NCI-H510A (cell line): Measurements from ENCODE around the gene BRCA1.
"Not testable (repeated sequence)": the region's sequence is repeated elsewhere in the genome, so short reads cannot be mapped to it uniquely, and the experiment has no call there.

Source experiments
- DNase-seq: peaks from one replicate; lab custom pipeline; 2025; lab: John Stamatoyannopoulos, UW

The BRCA1 gene

DNA sequence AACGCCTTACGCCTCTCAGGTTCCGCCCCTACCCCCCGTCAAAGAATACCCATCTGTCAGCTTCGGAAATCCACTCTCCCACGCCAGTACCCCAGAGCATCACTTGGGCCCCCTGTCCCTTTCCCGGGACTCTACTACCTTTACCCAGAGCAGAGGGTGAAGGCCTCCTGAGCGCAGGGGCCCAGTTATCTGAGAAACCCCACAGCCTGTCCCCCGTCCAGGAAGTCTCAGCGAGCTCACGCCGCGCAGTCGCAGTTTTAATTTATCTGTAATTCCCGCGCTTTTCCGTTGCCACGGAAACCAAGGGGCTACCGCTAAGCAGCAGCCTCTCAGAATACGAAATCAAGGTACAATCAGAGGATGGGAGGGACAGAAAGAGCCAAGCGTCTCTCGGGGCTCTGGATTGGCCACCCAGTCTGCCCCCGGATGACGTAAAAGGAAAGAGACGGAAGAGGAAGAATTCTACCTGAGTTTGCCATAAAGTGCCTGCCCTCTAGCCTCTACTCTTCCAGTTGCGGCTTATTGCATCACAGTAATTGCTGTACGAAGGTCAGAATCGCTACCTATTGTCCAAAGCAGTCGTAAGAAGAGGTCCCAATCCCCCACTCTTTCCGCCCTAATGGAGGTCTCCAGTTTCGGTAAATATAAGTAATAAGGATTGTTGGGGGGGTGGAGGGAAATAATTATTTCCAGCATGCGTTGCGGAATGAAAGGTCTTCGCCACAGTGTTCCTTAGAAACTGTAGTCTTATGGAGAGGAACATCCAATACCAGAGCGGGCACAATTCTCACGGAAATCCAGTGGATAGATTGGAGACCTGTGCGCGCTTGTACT, at the start of gene BRCA1:
TSS of gene BRCA1 (minus strand) at position 232 of the 834 bp plus-strand sequence. CDS start 1,268 bp downstream, outside the sequence.
- peak; percentile 99 for DNase-seq

DNA sequence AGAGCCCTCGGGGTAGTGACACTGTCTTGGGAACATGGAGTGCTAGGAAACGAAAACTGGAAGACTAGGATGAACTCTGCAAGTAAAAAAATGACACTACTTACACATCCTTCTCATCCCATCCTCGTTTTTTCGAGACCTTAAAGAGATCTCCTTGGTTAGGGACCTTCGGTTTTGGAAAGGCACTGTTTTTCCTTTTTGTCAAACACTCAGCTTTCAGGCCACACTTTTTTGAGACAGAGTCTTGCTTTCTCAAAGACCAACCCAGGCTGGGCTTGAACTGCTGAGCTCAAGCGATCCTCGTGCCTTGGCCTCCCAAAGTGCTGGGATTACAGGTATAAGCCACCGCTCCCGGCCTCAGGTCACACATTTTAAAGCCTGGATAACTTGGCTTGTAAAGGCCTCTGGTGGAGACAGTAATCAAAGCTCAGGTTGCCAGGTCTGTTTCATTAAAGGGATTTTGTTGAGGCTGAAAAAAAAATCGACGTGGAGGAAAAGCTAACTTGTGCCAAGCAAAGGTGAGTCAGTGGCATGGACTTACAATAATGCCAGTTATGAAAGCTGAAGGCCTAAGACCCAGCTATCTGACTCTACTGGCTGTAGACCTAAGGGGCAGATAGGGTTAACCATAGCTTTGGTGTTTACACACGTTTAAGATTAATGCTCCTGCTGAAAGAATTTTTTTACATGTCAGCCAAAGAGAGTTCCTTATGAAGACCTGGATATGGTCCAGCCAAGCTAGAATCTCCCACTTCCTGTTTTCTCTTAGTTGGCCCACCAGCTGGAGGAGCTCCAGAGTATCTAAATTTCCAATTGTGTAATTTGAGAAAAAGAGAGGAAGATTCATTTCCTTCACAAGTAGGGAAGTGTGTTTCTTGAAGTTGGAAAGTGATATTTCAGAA, 46.7 kb upstream of the BRCA1 start:
- no peak for DNase-seq

DNA sequence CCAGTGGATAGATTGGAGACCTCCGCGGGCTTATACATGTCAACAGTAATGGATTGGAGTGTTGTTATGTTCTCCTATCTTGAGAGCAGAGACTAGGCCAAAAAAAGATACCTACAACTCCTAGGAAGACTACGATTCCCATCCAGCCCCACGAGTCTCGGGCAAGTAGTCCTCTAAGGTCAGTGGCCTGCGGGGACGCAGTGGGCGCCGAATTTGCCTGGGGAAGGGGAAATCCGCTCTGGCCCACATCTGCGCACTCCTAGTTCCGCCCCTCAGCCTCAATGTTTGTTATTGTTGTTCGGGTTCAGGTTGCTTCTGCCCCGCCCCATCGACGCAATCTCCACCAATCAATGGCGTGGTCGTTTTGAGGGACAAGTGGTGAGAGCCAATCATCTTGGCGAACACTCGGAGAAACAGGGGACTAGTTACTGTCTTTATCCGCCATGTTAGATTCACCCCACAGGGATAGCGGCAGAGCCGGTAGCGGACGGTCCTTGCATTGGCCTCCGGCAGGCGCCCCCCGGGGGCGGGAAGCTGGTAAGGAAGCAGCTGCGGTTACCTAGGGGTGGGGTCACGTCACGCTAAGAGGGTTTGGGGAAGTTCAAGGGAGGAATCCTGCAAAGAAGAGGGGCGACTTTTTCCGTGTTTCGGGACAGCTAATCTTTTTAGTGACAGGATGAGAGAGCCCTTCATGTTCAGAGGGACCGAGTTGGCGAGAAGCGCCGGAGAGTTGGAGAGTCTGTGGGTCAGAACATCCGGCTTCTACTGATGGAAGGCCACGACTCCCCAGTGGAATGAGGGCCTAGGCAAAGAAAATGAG, 45.8 kb upstream of the BRCA1 start, which contains the start of gene NBR1:
TSS of gene NBR1 (plus strand) at position 449 of the 820 bp plus-strand sequence. CDS start 4,586 bp downstream, outside the sequence.
- DNase-seq = peak; percentile 96

DNA sequence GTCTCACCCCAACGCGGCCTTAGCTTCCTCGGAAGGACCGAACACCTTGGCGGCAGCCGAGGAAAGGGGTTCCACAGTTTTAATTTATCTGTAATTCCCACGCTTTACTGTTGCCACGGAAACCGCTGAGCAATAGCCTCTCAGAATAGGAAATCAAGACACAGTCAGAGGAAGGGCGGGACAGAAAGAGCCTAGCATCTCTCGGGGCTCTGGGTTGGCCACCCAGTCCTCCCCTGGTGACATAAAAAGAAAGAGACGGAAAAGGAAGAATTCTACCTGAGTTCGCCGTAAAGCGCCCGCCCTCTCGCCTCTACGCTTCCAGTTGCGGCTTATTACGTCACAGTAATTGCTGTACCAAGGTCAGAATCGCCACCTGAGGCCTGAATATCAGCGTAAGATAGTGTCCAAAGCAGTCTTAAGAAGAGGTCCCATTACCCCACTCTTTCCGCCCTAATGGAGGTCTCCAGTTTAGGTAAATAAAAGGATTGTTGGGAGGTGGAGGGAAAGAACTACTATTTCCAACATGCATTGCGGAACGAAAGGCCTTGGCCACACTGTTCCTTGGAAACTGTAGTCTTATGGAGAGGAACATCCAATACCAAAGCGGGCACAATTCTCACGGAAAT, 45.1 kb upstream of the BRCA1 start:
- DNase-seq = peak; percentile 95

DNA sequence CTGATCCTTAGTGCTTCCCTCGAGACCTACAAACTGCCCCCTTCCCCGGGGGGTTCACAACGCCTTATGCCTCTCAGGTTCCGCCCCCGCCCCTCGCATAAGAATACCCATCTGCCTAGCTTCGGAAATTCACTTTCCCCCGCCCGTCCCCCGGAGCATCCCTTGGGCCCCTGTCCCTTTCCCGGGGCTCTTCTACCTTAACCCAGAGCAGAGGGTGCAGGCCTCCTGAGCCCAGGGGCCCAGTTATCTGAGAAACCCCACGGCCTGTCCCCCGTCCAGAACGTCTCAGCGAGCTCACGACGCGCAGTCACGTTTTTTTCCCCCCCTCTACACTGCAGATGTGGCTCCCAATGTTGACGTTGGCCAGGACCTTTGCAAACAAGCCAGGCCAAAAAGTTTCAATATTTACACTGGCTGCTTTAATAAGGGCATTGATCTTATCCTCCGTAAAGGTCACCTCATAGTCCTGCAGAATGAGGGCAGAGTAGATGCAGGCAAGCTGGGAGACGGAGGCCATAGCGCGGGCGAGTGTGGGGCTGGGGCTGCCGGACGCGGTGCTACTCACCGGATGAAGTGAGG, 44.5 kb upstream of the BRCA1 start:
- DNase-seq = no peak

DNA sequence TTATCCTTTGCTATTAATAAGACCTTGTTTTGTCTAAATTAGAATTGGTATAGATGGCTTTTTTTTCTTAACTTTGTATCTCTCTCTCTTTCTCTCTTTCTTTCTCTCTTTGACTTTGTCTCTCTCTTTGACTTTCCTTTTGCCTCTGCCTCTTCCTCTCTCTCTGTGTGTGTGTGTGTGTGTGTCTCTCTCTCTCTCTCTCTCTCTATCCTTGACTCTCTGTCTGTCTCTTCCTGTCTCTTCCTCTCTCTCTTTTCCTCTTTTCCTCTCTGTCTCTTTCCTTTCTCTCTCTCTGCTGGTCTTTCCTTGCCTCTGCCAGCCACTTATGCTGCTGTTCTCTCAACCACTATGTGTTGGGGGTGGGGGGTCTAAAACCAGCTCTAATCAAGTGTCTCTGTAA, 40.8 kb upstream of the BRCA1 start:
- not testable (repeated sequence) for DNase-seq

DNA sequence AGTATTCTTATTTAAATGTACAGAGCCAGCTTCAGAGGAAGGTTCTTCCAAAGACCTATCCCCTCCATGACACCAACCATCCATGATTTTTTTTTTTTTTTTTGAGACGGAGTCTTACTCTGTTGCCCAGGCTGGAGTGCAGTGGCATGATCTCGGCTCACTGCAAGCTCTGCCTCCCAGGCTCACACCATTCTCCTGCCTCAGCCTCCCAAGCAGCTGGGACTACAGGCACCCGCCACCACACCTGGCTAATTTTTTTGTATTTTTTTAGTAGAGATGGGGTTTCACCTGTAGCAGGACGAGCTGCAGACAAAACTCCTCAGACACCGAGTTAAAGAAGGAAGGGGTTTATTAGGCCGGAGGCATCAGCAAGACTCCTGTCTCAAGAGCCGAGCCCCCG, 34.8 kb upstream of the BRCA1 start:
- not testable (repeated sequence) for DNase-seq

DNA sequence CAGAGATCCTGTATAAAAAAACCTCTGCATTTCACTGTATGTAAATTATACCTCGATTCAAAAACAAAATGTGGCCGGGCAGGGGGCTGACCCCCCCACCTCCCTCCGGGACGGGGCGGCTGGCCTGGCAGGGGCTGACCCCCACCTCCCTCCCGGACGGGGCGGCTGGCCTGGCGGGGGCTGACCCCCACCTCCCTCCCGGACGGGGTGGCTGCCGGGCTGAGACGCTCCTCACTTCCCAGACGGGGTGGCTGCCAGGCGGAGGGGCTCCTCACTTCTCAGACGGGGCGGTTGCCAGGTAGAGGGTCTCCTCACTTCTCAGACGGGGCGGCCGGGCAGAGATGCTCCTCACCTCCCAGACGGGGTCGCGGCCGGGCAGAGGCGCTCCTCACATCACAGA, 34.1 kb upstream of the BRCA1 start:
- not testable (repeated sequence) for DNase-seq

DNA sequence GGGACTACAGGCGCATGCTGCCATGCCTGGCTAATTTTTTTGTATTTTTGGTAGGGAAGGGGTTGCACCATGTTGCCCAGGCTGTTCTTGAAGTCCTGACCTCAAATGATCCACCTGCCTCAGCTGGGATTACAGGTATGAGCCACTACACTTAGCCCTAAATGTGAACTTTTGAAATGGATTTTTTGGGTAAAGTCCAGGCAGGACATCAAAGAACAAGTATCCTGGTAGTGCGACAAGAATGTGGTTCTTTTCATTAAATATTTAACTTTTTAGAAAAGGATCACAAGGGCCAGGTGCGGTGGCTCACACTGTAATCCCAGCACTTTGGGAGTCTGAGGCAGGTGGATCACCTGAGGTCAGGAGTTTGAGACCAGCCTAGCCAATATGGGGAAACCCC, 30.5 kb upstream of the BRCA1 start:
- DNase-seq = no peak

DNA sequence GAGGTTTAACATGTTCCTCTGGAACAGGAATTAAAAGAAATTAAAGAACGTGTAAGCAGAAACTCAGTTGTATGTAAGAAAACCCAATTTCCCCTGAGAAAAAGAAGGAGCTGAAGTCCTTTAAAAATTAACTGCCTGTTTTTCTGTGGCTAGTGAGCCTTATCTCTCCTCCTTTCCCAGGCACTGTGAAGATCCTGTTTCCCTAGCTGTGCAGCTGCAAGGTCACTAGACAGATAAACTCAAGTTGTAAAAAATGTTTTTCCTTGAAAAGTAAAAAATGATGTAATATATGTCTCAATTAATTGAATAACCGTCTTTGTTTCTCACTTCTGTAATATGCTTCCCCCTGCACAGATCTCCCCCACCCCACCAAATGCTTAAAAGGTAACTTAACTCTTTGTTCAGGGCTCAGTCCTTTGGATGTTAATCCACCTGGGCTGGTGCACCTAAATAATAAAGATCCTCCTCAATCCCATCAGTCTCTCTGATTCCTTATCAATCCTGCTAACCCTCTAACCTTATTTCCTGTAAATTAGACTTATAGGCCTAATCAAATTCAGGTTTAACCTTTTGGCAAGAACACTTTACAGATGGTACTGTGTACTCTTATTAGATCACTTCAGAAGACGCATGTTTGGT, 28.2 kb upstream of the BRCA1 start:
- DNase-seq = not testable (repeated sequence)

DNA sequence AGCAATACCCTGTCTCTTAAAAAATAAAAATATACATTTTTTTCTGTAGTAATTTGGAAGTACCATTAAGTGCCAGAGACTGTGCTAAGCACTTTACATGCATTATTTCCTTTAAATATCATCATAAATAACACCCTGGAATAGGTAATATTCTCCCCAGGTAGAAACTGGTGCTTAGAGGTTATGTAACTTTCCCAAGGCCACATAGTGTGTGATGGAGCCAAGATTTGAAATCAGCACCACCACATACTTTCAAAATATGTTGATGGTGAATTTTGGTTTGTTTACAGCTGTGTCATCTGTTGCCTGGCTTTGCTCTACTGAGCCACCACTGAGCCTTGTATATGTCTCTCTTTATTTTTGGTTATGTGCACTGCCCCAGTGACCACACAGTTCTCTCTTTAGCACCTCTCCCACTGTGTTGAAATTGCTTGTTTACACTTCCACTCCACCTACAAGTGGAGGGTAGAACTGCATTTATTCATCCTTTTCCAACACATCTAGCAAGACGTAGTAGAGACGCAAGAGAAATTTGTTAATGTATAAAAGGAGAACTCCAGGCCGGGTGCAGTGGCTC, 26.8 kb upstream of the BRCA1 start:
- DNase-seq = no peak

DNA sequence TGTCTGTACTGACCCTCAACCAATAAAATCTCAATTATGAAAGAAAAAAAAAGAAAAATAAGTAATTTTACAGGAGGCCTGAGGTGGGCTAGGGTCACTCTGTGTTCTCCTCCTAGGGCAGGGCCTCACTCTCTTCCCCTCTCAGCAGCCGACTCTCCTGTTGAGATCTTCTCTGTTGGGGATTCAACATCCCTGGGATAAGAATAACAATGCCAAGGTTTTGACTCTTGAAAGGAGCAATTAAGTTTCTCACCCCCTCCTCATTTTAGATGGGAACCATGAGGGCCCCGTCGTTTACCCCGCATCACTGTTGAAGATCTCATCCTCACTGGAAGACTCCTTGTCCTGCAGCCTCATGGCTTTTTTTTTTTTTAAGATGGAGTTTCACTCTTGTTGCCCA, 21.5 kb upstream of the BRCA1 start:
- DNase-seq = no peak

DNA sequence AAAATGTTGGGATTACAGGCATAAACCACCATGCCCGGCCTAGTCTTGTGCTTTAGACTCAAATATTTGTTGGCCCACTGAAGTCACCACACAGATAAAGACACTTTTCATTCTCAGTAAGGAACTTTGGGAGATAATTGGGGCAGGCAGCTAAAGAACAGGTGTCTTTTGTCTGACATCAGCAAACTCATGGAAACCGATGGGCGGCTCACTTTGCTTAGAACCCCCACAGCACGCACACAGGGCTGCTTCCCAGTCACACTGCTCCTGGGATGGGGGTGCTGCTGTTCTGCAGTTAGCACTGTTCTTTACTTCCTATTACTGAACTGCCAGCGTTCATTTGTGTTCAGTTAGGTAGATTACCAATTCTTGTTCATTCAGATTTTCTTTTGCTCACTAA, 18.0 kb upstream of the BRCA1 start:
- no peak for DNase-seq

DNA sequence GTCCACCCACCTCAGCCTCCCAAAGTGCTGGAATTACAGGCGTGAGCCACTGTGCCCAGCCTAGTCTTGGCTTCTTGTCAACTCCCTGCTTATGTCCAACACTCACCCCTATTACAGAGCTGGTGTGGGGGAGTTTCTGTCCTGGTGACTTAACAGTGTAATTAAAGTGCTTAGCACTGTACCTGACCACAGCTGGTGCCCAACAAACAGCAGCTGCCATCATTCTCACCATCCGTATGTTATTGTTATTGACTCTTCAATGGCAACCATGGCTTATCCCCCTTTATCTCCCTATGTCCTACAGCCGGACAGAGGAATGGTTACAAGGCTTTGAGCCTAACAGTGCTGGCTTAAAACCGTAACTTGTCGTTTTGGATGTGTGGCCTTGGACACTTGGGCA, 17.0 kb upstream of the BRCA1 start:
- no peak for DNase-seq

DNA sequence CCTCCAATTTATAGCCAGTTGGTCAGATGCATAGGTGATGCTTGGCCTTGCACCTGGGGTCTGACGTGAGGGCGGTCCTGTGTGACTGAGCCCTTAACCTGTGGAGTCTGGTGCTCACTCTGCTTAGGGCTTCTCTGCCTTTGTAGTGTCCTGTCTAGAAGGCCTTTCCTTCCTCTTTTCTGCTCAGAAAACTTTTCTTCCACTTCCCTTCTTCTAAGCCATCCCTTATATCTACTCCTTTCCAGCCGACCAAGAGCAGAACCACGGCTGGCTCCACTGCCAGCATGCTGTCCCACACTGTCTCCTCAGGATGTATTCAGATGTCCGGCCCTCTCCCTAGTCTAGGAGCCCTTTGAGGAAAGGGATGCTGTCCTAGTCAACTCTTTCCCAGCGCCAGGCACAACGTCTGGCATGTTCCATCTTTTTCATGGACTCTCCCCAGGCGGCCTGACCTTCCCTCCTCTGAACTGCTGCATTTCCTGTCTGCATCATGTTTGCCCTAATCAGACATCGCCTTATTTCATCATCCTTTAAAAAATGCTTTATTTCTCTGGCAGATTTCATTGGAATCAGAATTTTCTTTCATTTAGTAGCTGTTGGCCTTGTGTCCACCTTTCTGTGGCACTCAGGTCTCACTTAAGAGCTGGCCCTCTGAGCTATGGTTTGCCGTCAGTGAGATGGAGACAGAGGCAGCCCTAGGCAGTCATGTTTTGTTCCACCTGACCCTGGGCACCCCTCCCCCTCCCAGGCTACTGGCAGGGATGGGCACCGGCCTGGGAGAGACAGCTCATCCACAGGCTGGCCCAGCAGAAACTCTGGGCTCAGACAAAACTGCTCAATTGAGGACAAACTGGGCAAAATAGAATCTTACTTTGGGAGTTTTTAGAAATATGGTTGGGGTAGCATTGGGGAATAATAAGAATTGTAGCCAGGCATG, 15.5 kb upstream of the BRCA1 start:
- no peak for DNase-seq

DNA sequence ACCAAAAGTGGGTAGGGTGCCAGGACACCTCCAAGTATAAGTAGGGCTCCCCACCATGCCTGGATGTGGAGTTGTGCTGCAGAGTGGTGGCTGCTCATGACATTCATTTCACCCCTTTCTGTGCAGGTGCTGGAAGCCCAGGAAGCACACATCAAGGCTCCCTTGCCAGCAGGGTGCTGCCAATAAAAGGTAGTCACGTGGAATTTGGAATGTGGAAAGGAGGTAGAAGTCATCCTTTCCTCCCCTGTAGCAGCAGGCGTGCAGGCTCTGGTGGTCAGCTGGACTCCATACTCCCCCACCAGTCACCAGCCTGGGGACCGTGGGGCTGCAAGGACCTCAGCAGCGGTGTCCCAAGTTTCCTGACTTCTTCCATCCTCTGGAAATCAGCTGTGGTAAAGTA, 13.4 kb upstream of the BRCA1 start:
- DNase-seq = not testable (repeated sequence)

DNA sequence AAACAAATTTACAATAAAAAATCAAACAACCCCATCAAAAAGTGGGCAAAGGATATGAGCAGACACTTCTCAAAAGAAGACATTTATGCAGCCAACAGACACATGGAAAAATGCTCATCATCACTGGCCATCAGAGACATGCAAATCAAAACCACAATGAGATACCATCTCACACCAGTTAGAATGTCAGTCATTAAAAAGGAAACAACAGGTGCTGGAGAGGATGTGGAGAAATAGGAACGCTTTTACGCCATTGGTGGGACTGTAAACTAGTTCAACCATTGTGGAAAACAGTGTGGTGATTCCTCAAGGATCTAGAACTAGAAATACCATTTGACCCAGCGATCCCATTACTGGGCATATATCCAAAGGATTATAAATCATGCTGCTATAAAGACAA, 11.4 kb upstream of the BRCA1 start:
- DNase-seq = not testable (repeated sequence)

DNA sequence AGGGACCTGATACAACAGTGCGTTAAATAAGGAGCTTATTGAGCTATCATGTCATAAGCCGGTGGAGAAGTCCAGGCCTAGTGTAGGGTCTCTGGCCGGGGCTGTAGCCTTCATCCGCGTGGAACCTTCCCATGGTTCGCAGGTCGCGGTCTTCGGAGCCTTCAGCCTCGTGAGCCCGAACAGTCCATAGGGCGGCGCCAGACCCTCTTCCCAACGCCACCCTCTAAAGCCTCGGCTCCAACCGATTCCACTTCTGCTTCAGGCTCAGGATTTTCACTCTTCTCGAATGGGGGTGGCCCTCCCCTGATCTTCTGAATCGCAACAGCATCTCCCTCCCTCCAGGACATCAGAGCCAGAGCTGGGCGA, 10.3 kb upstream of the BRCA1 start:
- no peak for DNase-seq

DNA sequence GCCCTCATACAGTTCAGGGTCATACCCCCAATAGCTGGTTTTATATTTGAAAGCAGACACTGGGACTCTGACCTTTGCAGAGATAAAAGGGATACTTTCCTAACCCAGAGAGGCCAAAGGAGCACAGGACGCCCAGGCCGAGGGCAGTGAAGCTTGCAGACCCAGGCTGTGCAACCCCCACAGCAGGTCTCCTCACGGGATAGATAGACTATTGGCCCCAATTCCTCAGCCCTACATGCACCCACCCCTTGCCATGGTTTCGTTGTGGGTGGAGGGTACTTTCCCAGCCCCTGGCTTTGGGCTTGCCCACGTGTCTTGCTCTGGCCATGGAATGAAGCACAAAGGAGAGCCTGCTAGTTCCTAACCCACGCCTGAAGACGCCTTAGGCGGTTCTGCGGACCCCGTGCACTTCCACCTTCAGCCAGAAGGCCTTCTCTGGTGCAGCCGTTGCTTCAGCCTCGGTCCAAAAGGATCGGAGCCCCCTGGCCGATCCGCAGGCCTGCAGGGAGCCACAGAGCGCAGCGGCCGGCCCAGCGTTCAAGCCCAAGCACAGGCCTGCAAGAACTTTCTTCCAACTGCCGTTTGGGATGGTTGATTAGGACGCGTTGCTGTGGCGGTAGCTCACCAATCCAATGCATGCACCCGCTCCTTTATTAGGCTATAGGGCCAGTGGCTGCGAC, 9.8 kb upstream of the BRCA1 start:
- DNase-seq = no peak
